ENCODE data around the gene YTHDC1.

Gene YTHDC1

DNA sequence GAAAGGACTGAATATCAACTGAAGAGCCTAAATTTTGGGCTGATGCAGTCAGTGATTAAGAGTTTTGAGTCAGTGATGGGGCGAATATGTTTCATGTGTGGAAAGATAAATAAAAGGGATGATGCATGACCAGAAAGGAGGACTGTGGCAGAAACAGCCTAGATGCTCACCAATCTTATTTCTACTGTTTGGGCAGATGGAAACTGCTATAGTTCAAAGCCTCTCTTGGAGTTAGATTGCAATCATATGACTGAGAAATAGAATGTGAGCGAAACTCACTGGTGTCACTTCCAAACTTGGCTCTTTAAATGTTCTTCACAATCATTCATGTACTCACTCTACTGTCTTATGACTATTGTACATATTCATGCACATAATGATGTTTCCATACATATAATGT is 35.4 kb upstream of the YTHDC1 start:
- Histone ChIP-seq H3K9me2 (replicated peaks; ENCODE audit: insufficient read depth, low read length) (no peaks in the 10 kb centered on the region), H3K4me3 (ENCODE audit: low read length) (no peak overlapping the region), H3K27me3 (replicated peaks; ENCODE audit: insufficient read depth, low read length) (no peaks in the 10 kb centered on the region), H3K9me3 (replicated peaks; ENCODE audit: insufficient read depth, low read length) (no peaks in the 10 kb centered on the region), H2AFZ (ENCODE audit: low read length) (no peak overlapping the region), H3F3A (ENCODE audit: insufficient read depth, low read length) (no peaks in the 10 kb centered on the region), H3K4me2 (ENCODE audit: low read depth, low read length) (no peak overlapping the region), H3K27ac (ENCODE audit: low read length) (no peak overlapping the region), H3K79me2 (ENCODE audit: low read length) (no peaks in the 10 kb centered on the region), H3K9ac (ENCODE audit: low read length) (no peak overlapping the region), H3K4me1 (ENCODE audit: low read length) (peaks cover 6% of the 10 kb centered on the region), H4K20me1 (ENCODE audit: insufficient read depth, low read length) (no peaks in the 10 kb centered on the region), H3K36me3 (replicated peaks; ENCODE audit: insufficient read depth, low read length) (no peaks in the 10 kb centered on the region)
- TF ChIP-seq EZH2phosphoT487 (IDR thresholded peaks at IDR 0.05; ENCODE audit: low read length) (no peak), EZH2 (optimal IDR thresholded peaks at IDR 0.05; ENCODE audit: low read depth, low read length) (no peak)
- TF ChIP-seq, protein P1, sequence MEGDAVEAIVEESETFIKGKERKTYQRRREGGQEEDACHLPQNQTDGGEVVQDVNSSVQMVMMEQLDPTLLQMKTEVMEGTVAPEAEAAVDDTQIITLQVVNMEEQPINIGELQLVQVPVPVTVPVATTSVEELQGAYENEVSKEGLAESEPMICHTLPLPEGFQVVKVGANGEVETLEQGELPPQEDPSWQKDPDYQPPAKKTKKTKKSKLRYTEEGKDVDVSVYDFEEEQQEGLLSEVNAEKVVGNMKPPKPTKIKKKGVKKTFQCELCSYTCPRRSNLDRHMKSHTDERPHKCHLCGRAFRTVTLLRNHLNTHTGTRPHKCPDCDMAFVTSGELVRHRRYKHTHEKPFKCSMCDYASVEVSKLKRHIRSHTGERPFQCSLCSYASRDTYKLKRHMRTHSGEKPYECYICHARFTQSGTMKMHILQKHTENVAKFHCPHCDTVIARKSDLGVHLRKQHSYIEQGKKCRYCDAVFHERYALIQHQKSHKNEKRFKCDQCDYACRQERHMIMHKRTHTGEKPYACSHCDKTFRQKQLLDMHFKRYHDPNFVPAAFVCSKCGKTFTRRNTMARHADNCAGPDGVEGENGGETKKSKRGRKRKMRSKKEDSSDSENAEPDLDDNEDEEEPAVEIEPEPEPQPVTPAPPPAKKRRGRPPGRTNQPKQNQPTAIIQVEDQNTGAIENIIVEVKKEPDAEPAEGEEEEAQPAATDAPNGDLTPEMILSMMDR (IDR thresholded peaks at IDR 0.05; ENCODE audit: low read length): no peak
- DNase-seq: no peak

DNA sequence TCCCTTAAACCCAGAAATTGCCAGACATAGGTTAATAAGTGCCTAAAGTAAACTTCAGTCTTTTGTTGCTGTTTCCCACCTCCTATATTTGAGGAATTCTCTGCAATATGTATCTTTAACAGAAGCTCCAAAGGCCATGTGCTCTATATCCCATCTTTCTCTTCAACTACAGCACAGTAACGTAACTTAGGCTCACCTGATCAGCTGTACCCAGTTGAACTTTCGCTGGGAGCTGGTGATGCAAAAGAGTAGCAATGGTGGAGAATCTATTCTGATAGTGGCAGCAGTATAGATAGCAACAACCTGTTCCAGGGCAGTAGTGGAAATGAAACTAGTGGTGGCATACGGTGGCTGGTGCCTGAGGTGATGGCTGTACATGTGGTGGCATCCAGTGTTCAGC is 33.2 kb upstream of the YTHDC1 start:
- H3K9ac ChIP-seq (ENCODE audit: low read length): no peak overlapping the region
- H4K20me1 ChIP-seq (ENCODE audit: insufficient read depth, low read length): no peaks in the 10 kb centered on the region
- no peaks in the 10 kb centered on the region for H3K9me2 ChIP-seq (replicated peaks; ENCODE audit: insufficient read depth, low read length)
- H3K27me3 ChIP-seq (replicated peaks; ENCODE audit: insufficient read depth, low read length): no peaks in the 10 kb centered on the region
- DNase-seq: peak; percentile 41
- no peak overlapping the region for H3K4me3 ChIP-seq (ENCODE audit: low read length)
- H3K9me3 ChIP-seq (replicated peaks; ENCODE audit: insufficient read depth, low read length): no peaks in the 10 kb centered on the region
- 0 out of 2 replicates have a peak overlapping the region, but pooled peaks have one; percentile 2 for H3K4me2 ChIP-seq (ENCODE audit: low read depth, low read length)
- H2AFZ ChIP-seq (ENCODE audit: low read length): 0 out of 2 replicates have a peak overlapping the region, but pooled peaks have one; percentile 11
- H3K27ac ChIP-seq (ENCODE audit: low read length): no peak overlapping the region
- H3K79me2 ChIP-seq (ENCODE audit: low read length): no peaks in the 10 kb centered on the region
- TF ChIP-seq, protein P1 (IDR thresholded peaks at IDR 0.05; ENCODE audit: low read length): no peak
- TF ChIP-seq EZH2phosphoT487 (IDR thresholded peaks at IDR 0.05; ENCODE audit: low read length): no peak
- TF ChIP-seq EZH2 (optimal IDR thresholded peaks at IDR 0.05; ENCODE audit: low read depth, low read length): no peak
- H3K36me3 ChIP-seq (replicated peaks; ENCODE audit: insufficient read depth, low read length): no peaks in the 10 kb centered on the region
- H3K4me1 ChIP-seq (ENCODE audit: low read length): peaks cover 10% of the 10 kb centered on the region
- no peaks in the 10 kb centered on the region for H3F3A ChIP-seq (ENCODE audit: insufficient read depth, low read length)

- DNase-seq: no peak
- TF ChIP-seq EZH2 (optimal IDR thresholded peaks at IDR 0.05; ENCODE audit: low read depth, low read length) (no peak), EZH2phosphoT487 (IDR thresholded peaks at IDR 0.05; ENCODE audit: low read length) (no peak)
- TF ChIP-seq, protein P1 (IDR thresholded peaks at IDR 0.05; ENCODE audit: low read length): no peak
- H3K27me3 ChIP-seq (replicated peaks; ENCODE audit: insufficient read depth, low read length): no peaks in the 10 kb centered on the region
These were observed 28.3 kb upstream of the YTHDC1 start for GRCh38 chr4:68378226-68378625.

More at GRCh38 chr4:68378226-68378625, 28.3 kb upstream of the YTHDC1 start:
- H3K79me2 ChIP-seq (ENCODE audit: low read length): no peaks in the 10 kb centered on the region
- no peaks in the 10 kb centered on the region for H3K36me3 ChIP-seq (replicated peaks; ENCODE audit: insufficient read depth, low read length)
- H3F3A ChIP-seq (ENCODE audit: insufficient read depth, low read length): no peaks in the 10 kb centered on the region
- no peaks in the 10 kb centered on the region for H3K9me3 ChIP-seq (replicated peaks; ENCODE audit: insufficient read depth, low read length)
- H3K9me2 ChIP-seq (replicated peaks; ENCODE audit: insufficient read depth, low read length): no peaks in the 10 kb centered on the region
- H3K27ac ChIP-seq (ENCODE audit: low read length): no peak overlapping the region
- H3K9ac ChIP-seq (ENCODE audit: low read length): no peak overlapping the region
- H3K4me2 ChIP-seq (ENCODE audit: low read depth, low read length): no peak overlapping the region
- no peak overlapping the region for H2AFZ ChIP-seq (ENCODE audit: low read length)
- no peak overlapping the region for H3K4me3 ChIP-seq (ENCODE audit: low read length)
- H3K4me1 ChIP-seq (ENCODE audit: low read length): peaks cover 8% of the 10 kb centered on the region
- no peaks in the 10 kb centered on the region for H4K20me1 ChIP-seq (ENCODE audit: insufficient read depth, low read length)

Measured in MM.1S (cell line).